ENCODE results near the gene OR2T1. TPM values are rescaled to one million over a fixed set of nuclear protein-coding genes. Genes with fewer than 3 reads are reported as not detected.
"Not testable (repeated sequence)": the region's sequence is repeated elsewhere in the genome, so short reads cannot be mapped to it uniquely, and the experiment has no call there.

The OR2T1 gene
- total RNA-seq, 1 donor from 2014 or later, result not detected

DNA sequence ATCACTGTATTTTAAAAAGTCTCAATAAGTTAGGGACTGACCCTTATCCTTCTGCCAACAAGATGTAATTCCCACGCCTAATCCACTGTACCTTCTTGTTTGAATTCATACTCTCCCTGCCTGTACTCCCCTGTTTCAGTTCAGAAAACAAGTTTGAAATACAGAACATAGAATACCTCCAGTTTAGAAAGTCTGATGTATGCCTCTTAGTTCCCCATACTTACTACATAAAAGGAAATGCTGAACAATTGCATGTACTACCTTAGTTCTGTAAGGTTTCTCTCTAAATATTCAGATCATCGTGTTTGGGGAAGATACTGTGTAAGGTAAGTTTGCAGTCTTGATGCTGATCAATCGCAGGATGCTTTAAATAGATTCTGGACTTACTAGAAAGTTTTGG, 33.5 kb downstream of the OR2T1 start:
- not testable (repeated sequence) for H3K36me3 ChIP-seq (ENCODE audit: control insufficient read depth, insufficient read depth, low read length)
- peak; percentile 18 for FAIRE-seq

GRCh38 chr1:248438668-248439067, 35.8 kb downstream of the OR2T1 start:
- H3K27me3 ChIP-seq (ENCODE audit: control insufficient read depth, insufficient read depth, low read length); H3K4me3 ChIP-seq (ENCODE audit: low read depth, low read length); DNase-seq (ENCODE audit: low read depth); FAIRE-seq; H3K36me3 ChIP-seq (ENCODE audit: control insufficient read depth, insufficient read depth, low read length): not testable (repeated sequence)

More for the DNA sequence above, 33.5 kb downstream of the OR2T1 start:
- H3K4me3 ChIP-seq (ENCODE audit: low read depth, low read length); H3K27me3 ChIP-seq (ENCODE audit: control insufficient read depth, insufficient read depth, low read length); DNase-seq (ENCODE audit: low read depth): not testable (repeated sequence)

DNA sequence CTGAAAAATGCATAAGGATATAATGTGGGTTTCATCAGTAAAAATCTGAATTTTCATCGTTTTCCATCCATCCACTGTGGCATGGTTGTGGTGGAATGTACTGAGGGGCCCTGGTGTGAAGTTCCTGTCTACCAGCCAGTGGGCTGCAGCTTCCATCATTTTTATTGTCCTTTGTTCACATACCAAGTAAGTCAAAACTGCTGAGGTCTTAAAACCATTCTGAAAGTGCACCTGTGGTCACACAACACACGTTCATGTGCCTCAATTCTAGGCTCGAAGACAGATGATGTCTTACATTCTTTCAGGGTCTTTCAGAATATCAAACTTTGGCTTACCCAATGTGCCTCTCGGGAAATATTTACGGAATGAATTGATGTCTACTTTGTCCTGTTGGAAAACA, 36.4 kb downstream of the OR2T1 start:
- FAIRE-seq; DNase-seq (ENCODE audit: low read depth); H3K4me3 ChIP-seq (ENCODE audit: low read depth, low read length); H3K36me3 ChIP-seq (ENCODE audit: control insufficient read depth, insufficient read depth, low read length); H3K27me3 ChIP-seq (ENCODE audit: control insufficient read depth, insufficient read depth, low read length): not testable (repeated sequence)

- not testable (repeated sequence) for H3K27me3 ChIP-seq (ENCODE audit: control insufficient read depth, insufficient read depth, low read length); H3K4me3 ChIP-seq (ENCODE audit: low read depth, low read length); FAIRE-seq; DNase-seq (ENCODE audit: low read depth); H3K36me3 ChIP-seq (ENCODE audit: control insufficient read depth, insufficient read depth, low read length)
Observed at GRCh38 chr1:248442500-248443277, 39.8 kb downstream of the OR2T1 start.

- not testable (repeated sequence) for H3K4me3 ChIP-seq (ENCODE audit: low read depth, low read length); FAIRE-seq; H3K27me3 ChIP-seq (ENCODE audit: control insufficient read depth, insufficient read depth, low read length); DNase-seq (ENCODE audit: low read depth); H3K36me3 ChIP-seq (ENCODE audit: control insufficient read depth, insufficient read depth, low read length)
Observed at GRCh38 chr1:248444603-248445002, 41.8 kb downstream of the OR2T1 start.

- not testable (repeated sequence) for H3K4me3 ChIP-seq (ENCODE audit: low read depth, low read length); H3K27me3 ChIP-seq (ENCODE audit: control insufficient read depth, insufficient read depth, low read length); H3K36me3 ChIP-seq (ENCODE audit: control insufficient read depth, insufficient read depth, low read length); FAIRE-seq; DNase-seq (ENCODE audit: low read depth)
Observed at GRCh38 chr1:248445399-248445798, 42.6 kb downstream of the OR2T1 start, which contains the start of gene OR2T2. TSS of gene OR2T2 (plus strand) at chr1:248445637. CDS start at chr1:248452798, 7,161 bp downstream.

DNA sequence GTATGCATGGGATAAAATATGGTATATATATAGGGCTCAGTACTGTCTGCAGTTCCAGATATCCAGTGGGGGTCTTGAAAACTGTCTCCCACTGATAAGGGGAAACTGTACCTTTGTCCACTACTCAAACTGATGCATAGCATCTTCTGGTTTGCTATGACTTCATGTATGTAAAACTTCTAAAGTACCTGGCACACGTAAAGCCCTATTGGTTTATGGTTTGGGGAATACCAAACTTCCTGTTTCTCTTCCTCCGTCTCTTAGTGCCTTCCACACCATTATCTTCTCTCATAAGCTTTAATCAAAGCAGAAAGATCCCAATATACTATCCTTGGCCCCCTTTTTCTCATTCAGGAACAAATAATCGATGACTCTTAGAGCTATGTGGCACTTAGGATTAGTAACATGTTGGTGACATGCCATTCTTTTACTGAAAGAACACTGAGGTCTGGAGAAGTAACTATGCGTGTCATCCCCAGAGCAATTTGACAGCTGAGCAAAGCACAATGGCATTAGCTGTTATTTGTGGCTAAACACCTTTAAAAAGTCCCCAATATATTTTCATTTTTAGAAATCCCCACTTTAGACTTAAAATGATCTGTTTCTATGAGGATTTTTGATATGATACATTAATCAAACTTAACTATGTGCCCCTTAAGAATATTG, 45.7 kb downstream of the OR2T1 start:
- not testable (repeated sequence) for H3K36me3 ChIP-seq (ENCODE audit: control insufficient read depth, insufficient read depth, low read length); FAIRE-seq; H3K4me3 ChIP-seq (ENCODE audit: low read depth, low read length); DNase-seq (ENCODE audit: low read depth); H3K27me3 ChIP-seq (ENCODE audit: control insufficient read depth, insufficient read depth, low read length)

DNA sequence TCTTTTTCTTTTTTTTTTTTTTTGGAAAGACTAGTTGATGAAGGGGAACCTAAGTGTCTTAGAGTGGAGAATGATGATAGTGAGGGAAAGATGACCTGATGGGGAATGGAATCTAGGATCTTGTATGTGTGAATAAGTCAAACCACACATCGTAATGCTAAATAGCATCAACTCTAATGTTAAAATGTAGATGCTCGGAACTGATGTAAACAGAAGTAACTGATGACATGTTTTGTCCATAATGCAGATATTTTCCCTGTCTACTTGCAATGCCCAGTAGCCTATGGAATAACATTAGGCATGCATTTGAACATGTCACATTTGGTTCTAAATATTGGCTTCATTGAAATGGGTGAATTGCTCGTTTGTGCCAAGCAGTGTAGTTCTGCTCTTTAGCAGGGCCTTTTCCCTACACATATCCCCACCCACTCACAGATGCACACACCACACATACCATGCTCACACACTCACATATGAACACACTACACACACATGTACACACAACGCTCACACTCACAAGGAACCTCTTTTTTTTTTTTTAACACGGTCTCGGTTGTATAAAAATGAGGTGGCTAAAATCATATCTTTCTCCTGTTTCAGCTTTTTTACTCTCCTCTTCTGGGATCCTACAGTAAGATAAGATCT, 47.1 kb downstream of the OR2T1 start:
- H3K4me3 ChIP-seq (ENCODE audit: low read depth, low read length); H3K36me3 ChIP-seq (ENCODE audit: control insufficient read depth, insufficient read depth, low read length); H3K27me3 ChIP-seq (ENCODE audit: control insufficient read depth, insufficient read depth, low read length); DNase-seq (ENCODE audit: low read depth): not testable (repeated sequence)
- FAIRE-seq, result peak; percentile 62

DNA sequence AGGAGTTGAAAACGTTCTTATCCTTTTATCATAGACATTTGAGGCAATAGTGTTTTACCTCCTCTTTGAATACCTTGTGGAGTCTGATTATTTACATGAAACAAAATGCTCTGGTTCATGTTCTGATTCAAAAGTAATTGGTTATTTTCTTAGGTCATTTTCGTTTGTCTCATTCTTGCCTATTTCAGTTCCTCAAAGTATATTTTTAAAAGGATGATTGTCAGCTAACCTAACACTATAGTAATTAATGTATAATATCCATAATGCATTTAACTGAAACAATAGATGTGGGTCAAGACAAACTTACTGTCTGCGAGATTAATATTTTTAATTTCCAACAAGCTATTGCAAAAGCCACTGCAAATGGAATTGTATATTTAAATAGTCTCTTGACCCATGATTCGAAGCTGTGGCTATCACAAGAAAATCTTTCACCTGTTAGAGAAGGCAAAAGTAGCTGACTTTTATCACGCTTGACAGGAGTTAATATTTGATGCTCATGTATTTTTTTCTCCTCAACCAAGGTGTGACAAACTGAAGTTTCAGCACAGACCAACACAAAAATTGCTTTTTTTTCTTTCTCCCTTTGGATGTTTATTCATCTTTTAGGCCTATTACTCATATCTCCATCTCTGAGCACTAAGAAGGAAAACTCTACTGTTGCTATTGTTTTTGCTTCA, 47.8 kb downstream of the OR2T1 start:
- H3K36me3 ChIP-seq (ENCODE audit: control insufficient read depth, insufficient read depth, low read length); H3K4me3 ChIP-seq (ENCODE audit: low read depth, low read length); FAIRE-seq; H3K27me3 ChIP-seq (ENCODE audit: control insufficient read depth, insufficient read depth, low read length); DNase-seq (ENCODE audit: low read depth): not testable (repeated sequence)

- not testable (repeated sequence) for H3K36me3 ChIP-seq (ENCODE audit: control insufficient read depth, insufficient read depth, low read length); H3K4me3 ChIP-seq (ENCODE audit: low read depth, low read length); DNase-seq (ENCODE audit: low read depth); H3K27me3 ChIP-seq (ENCODE audit: control insufficient read depth, insufficient read depth, low read length)
- peak; percentile 40 for FAIRE-seq
Observed at GRCh38 chr1:248453619-248454018, 50.8 kb downstream of the OR2T1 start.

GRCh38 chr1:248455045-248455444, 52.2 kb downstream of the OR2T1 start:
- not testable (repeated sequence) for H3K27me3 ChIP-seq (ENCODE audit: control insufficient read depth, insufficient read depth, low read length); H3K4me3 ChIP-seq (ENCODE audit: low read depth, low read length); H3K36me3 ChIP-seq (ENCODE audit: control insufficient read depth, insufficient read depth, low read length); DNase-seq (ENCODE audit: low read depth)
- peak; percentile 18 for FAIRE-seq

DNA sequence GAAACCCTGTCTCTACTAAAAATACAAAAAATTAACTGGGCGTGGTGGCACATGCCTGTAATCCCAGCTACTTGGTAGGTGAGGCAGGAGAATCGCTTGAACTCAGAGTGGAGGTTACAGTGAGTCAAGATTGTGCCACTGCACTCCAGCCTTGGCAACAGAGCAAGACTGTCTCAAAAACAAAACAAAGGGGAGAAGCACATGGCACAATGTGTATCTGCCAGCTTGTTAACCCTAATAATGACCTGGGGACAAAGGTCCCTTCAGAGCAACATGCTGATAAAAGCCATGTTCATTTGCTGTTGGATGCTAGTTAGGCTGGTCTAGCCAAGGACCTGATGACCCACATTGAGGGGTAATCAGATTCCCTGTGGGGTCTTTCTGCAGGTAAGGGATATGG, 53.8 kb downstream of the OR2T1 start:
- H3K36me3 ChIP-seq (ENCODE audit: control insufficient read depth, insufficient read depth, low read length); DNase-seq (ENCODE audit: low read depth); H3K4me3 ChIP-seq (ENCODE audit: low read depth, low read length); H3K27me3 ChIP-seq (ENCODE audit: control insufficient read depth, insufficient read depth, low read length): not testable (repeated sequence)
- peak; percentile 76 for FAIRE-seq

All from bronchial epithelial cell (primary cell).